ENCODE results near the gene TNNC1.

DNA sequence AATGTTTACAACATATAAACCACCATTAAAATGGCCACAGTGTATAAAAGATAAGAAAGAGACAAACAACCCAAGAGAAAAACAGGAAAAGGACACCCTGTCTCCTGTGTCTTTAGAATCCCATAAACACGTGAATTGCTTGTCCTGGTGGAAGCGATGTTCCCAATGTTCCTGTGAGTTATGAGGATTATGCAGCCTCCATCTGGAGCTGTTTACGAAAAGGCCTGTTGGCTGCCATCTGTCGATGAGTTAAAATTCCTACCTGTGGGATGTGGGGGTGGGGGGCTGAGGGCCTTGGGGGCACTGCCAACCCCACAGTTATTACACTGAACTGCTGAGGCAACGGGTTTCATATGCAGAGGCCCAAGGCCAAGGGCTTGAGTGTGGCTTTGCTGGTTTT is 15.2 kb upstream of the TNNC1 start:
- no peak for TF ChIP-seq POLR2AphosphoS5 (IDR thresholded peaks at IDR 0.05; ENCODE audit: low read depth, low read length)
- no peak for TF ChIP-seq POLR2A (IDR thresholded peaks at IDR 0.05; ENCODE audit: low read depth, low read length)
- no peak for TF ChIP-seq TAF1 (IDR thresholded peaks at IDR 0.05; ENCODE audit: low read depth, low read length)
- TF ChIP-seq SPI1 (IDR thresholded peaks at IDR 0.05; ENCODE audit: low read depth, low read length) = no peak
